SH-SY5Y (cell line): Measurements from ENCODE around the gene TSHZ1.

Experiments used
- GATA2 ChIP-seq: IDR thresholded peaks from 2 replicates; pipeline ENCODE4 v1.6.1; 2011; ENCODE audit warnings: mild to moderate bottlenecking, low read depth, low read length
- GATA3 ChIP-seq: IDR thresholded peaks from 2 replicates; pipeline ENCODE4 v1.6.1; 2011; ENCODE audit warnings: low read depth, mild to moderate bottlenecking, low read length, moderate library complexity

TSHZ1 gene

GRCh38 chr18:75210274-75211001 is at the start of gene TSHZ1:
TSHZ1 (plus strand) TSS chr18:75210797; CDS start chr18:75211877, 1,080 bp downstream.
- TF ChIP-seq GATA2 (no peak), GATA3 (no peak)

- TF ChIP-seq GATA2 (no peak), GATA3 (no peak)
Measured at GRCh38 chr18:75161256-75162028, 49.2 kb upstream of the TSHZ1 start.

- TF ChIP-seq GATA2: no peak
- TF ChIP-seq GATA3: no peak
Measured at GRCh38 chr18:75162467-75162866, 48.1 kb upstream of the TSHZ1 start.

GRCh38 chr18:75162978-75163377 is 47.6 kb upstream of the TSHZ1 start:
- TF ChIP-seq GATA3 (no peak), GATA2 (no peak)

GRCh38 chr18:75163736-75164135 is 46.9 kb upstream of the TSHZ1 start:
- TF ChIP-seq GATA3 (no peak), GATA2 (no peak)

GRCh38 chr18:75164479-75164878 is 46.1 kb upstream of the TSHZ1 start:
- TF ChIP-seq GATA3: no peak

- no peak for TF ChIP-seq GATA2
- TF ChIP-seq GATA3: no peak
Measured at GRCh38 chr18:75165926-75166325, 44.7 kb upstream of the TSHZ1 start.

GRCh38 chr18:75167137-75167536 is 43.5 kb upstream of the TSHZ1 start:
- TF ChIP-seq GATA3 (no peak), GATA2 (no peak)

GRCh38 chr18:75167759-75168618 is 42.6 kb upstream of the TSHZ1 start:
- no peak for TF ChIP-seq GATA2
- TF ChIP-seq GATA3: no peak

- no peak for TF ChIP-seq GATA2
- no peak for TF ChIP-seq GATA3
Measured at GRCh38 chr18:75168619-75169018, 42.0 kb upstream of the TSHZ1 start.

- TF ChIP-seq GATA2: no peak
- TF ChIP-seq GATA3: no peak
Measured at GRCh38 chr18:75169411-75169810, 41.2 kb upstream of the TSHZ1 start.

GRCh38 chr18:75170022-75170789 is 40.4 kb upstream of the TSHZ1 start:
- TF ChIP-seq GATA3: no peak
- no peak for TF ChIP-seq GATA2

- no peak for TF ChIP-seq GATA3
- no peak for TF ChIP-seq GATA2
Measured at GRCh38 chr18:75170916-75171315, 39.7 kb upstream of the TSHZ1 start.

- TF ChIP-seq GATA2 (no peak), GATA3 (no peak)
Measured at GRCh38 chr18:75172299-75173124, 38.1 kb upstream of the TSHZ1 start.
